Psoas muscle (tissue), 8 donors: ENCODE results near the gene XXYLT1. TPM values are rescaled to one million over a fixed set of nuclear protein-coding genes. Genes with fewer than 3 reads are reported as not detected.
A peak's percentile ranks its signal among the peaks of the same experiment; 100 is the strongest.

ENCODE experiments used
- ATAC-seq, 4 donors: fragments of 200-7000 bp; cut with Tn5 transposase; one replicate each; pipeline ENCODE4 v1.9.1; 2020; ENCODE audit warnings: moderate library complexity in 3 of 4, mild to moderate bottlenecking in 2 of 4
- DNase-seq, 2 donors: peaks; one replicate each; pipeline ENCODE4 v3.0.0-alpha.2; 2020
- H3K27ac ChIP-seq: fragments of 200-600 bp; one replicate; pipeline ENCODE4 v1.8.0; 2022
- H3K27me3 ChIP-seq, 3 donors: fragments of 200-600 bp in 1 of 3; one replicate each; pipeline versions ENCODE4 v1.6.1 to v1.8.0; 2013 to 2022; ENCODE audit warnings: low read length in 2 of 3, mild to moderate bottlenecking in 2 of 3, moderate library complexity in 1 of 3; ENCODE audit not compliant: insufficient read depth in 3 of 3
- H3K36me3 ChIP-seq, 2 donors: fragments of 200-600 bp in 1 of 2; one replicate each; pipeline versions ENCODE4 v1.6.1 to v1.8.0; 2013 to 2022; ENCODE audit warnings: low read depth in 1 of 2, mild to moderate bottlenecking in 1 of 2, moderate library complexity in 1 of 2; ENCODE audit not compliant: insufficient read depth in 1 of 2
- H3K4me1 ChIP-seq: fragments of 200-600 bp; one replicate; pipeline ENCODE4 v1.8.0; 2022
- H3K4me3 ChIP-seq: fragments of 200-600 bp; one replicate; pipeline ENCODE4 v1.8.0; 2022; ENCODE audit warnings: mild to moderate bottlenecking
- H3K9me3 ChIP-seq: fragments of 200-600 bp; one replicate; pipeline ENCODE4 v1.8.0; 2022
- WGBS, 3 donors: extraction: QIAGEN DNeasy Blood & Tissue Kit; methylation state at CpG; one replicate each; pipeline versions ENCODE4 v1.1.6 to v1.1.7; 2013; 5-methylcytosine and 5-hydroxymethylcytosine counted together
- intact Hi-C, 2 donors: fragments of 100-400 bp; cut with DNase I; formaldehyde crosslinking; loops; one replicate each; pipeline versions ENCODE4 v1.11.0 to v1.14.2; 2022
- polyA plus RNA-seq, 3 donors: library from polyadenylated mRNA; stranded (reverse); fragments of 200-250 nt; gene quantifications; one replicate each; pipeline ENCODE4 v1.2.3, GENCODE V29; 2013
- total RNA-seq, 4 donors: library from RNA; stranded (reverse); fragmentation: NEBNext Ultra II Directional in 2 of 4; extraction: Animal tissue kit (Norgen Biotek cat#: 25700) in 2 of 4; gene quantifications; one replicate each; pipeline versions ENCODE4 v1.2.1 to v1.2.4, GENCODE V29; 2021 to 2023
- TF ChIP-seq, protein P1 (sequence below): fragments of 200-600 bp; IDR thresholded peaks from one replicate; pipeline ENCODE4 v1.8.0; 2022; ENCODE audit warnings: antibody characterized with exemption
- donor health status: healthy with polysubstance abuse.
- donor health status: DM: no; HTN: no; CAD: no; lungs with moderate emphysema.
- donor health status: Bipolar disorder and iron deficiency.
- donor health status: healthy.
- donor health status: DM: yes; HTN: yes; CAD: no.
- donor health status: DM: no; HTN: no; CAD: no.
- donor health status: DM: no; HTN: no; CAD: no.
- donor health status: DM: yes; HTN: yes; CAD: no.

Gene XXYLT1
- total and polyA plus RNA-seq, 7 donors: 0.86 to 3.5 (median 1.8) TPM

DNA sequence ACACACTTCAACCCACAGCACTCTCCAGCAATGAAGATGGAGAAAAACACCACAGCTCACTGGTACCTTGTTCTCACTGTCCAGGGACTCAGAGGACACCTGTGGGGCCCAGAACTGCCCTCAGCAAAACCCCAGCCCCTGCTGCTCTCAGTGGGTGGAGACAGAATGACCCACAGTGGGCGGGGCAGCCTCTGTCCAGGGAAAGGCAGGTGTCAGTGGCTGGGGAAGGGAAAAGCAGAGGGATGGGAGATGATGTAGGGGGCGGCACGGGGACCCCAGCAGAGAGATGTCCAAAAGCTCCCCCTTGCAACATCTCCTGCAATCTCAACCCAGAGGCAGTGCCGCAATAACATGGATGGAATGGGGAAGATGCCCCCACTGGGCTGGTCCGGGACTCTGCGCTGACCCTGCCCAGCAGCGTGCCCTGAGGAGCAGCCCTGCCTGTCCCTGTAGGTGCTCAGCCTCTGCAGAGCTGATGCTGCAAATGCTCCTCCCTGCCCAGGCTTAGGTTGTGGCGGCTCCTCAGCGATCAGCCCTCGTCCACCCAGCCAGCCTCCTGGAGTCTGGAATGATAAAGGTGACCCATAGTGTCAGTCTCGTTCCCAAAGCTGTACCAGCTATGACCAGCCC lies 193.9 kb downstream of the XXYLT1 start:
- TF ChIP-seq, protein P1, sequence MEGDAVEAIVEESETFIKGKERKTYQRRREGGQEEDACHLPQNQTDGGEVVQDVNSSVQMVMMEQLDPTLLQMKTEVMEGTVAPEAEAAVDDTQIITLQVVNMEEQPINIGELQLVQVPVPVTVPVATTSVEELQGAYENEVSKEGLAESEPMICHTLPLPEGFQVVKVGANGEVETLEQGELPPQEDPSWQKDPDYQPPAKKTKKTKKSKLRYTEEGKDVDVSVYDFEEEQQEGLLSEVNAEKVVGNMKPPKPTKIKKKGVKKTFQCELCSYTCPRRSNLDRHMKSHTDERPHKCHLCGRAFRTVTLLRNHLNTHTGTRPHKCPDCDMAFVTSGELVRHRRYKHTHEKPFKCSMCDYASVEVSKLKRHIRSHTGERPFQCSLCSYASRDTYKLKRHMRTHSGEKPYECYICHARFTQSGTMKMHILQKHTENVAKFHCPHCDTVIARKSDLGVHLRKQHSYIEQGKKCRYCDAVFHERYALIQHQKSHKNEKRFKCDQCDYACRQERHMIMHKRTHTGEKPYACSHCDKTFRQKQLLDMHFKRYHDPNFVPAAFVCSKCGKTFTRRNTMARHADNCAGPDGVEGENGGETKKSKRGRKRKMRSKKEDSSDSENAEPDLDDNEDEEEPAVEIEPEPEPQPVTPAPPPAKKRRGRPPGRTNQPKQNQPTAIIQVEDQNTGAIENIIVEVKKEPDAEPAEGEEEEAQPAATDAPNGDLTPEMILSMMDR: no peak
- Histone ChIP-seq H3K4me1 (peaks cover 35% of the 10 kb centered on the region), H3K27ac (no peak overlapping the region), H3K4me3 (no peak overlapping the region), H3K27me3 (no peaks in the 10 kb centered on the region), H3K36me3 (no peaks in the 10 kb centered on the region), H3K9me3 (no peaks in the 10 kb centered on the region)
- intact Hi-C loops: no loop called here
- DNase-seq (peak in 1 of 2 donors; percentile 36), ATAC-seq (no peak)
- WGBS, 3 donors: 93 to 97% (median 97%) methylated on average over 11 of the region's 11 CpGs

GRCh38 chr3:195075941-195076875 lies 194.8 kb downstream of the XXYLT1 start:
- Histone ChIP-seq H3K36me3 (no peaks in the 10 kb centered on the region), H3K9me3 (no peaks in the 10 kb centered on the region), H3K4me3 (no peak overlapping the region), H3K4me1 (peaks cover 34% of the 10 kb centered on the region), H3K27ac (no peak overlapping the region), H3K27me3 (no peaks in the 10 kb centered on the region)
- no peak for ATAC-seq
- peak in 1 of 2 donors; percentile 44 for DNase-seq
- WGBS, 3 donors: 83 to 89% (median 85%) methylated on average over 32 to 35 of the region's 35 CpGs
- intact Hi-C loops: no loop called here
- TF ChIP-seq, protein P1: no peak

DNA sequence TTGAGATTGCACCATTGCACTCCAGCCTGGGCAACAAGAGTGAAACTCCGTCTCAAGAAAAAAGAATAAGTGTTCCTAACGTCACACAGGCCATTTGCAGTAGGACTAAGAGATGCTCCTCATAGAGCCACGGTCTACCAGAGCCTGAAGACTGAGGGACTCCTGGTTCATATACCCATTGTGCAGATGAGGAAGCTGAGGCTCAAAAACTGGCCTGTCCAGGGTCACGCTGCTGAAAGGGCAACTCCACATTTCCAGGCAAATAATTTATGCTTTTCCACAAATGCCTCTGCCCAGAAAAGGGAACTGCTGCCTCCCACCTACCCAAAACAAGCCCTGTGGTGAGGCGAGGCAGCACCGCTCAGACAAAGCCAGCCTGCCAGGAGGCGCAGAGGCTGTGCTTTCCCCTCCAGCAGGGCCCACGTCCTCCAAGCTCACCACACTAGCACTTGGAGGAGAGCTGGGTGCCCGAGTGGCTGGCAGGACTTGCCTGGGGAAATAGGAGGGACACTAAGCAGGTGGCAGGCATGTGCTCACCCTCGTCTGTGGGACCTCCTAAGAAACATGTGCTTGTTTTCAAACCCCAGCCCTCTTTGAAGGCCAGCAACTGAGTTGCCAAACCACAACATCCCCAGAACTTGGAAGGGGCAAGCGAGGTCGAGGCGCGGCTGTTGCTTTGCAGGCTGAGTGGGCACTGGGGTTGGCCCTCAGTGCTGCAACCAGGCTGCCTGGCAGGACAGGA lies 195.6 kb downstream of the XXYLT1 start:
- no peak overlapping the region for H3K27ac ChIP-seq
- no peaks in the 10 kb centered on the region for H3K9me3 ChIP-seq
- no peaks in the 10 kb centered on the region for H3K27me3 ChIP-seq
- no peak for ATAC-seq
- H3K36me3 ChIP-seq: no peaks in the 10 kb centered on the region
- WGBS, 3 donors: 85 to 96% (median 89%) methylated on average over 11 to 14 of the region's 14 CpGs
- no peak for DNase-seq
- TF ChIP-seq, protein P1: no peak
- H3K4me1 ChIP-seq: peaks cover 33% of the 10 kb centered on the region
- intact Hi-C loops: no loop called here
- no peak overlapping the region for H3K4me3 ChIP-seq

- ATAC-seq (peak in 1 of 4 donors; percentile 33), DNase-seq (peak in 1 of 2 donors; percentile 36)
- H3K4me1 ChIP-seq: peaks cover 24% of the 10 kb centered on the region
- no peaks in the 10 kb centered on the region for H3K9me3 ChIP-seq
- TF ChIP-seq, protein P1: no peak
- no peaks in the 10 kb centered on the region for H3K27me3 ChIP-seq
- H3K4me3 ChIP-seq: no peak overlapping the region
- no peaks in the 10 kb centered on the region for H3K36me3 ChIP-seq
- no peak overlapping the region for H3K27ac ChIP-seq
- 72 to 92% (median 74%) methylated on average over 25 of the region's 25 CpGs for WGBS, 3 donors
- intact Hi-C loops: no loop called here
These were observed 196.8 kb downstream of the XXYLT1 start for GRCh38 chr3:195073866-195074860.
